GM21515 (cell line): ENCODE measurements around the gene PIEZO2.

Experiments used
- ATAC-seq: cut with Tn5 transposase; IDR thresholded peaks from one replicate; pipeline ENCODE4 v1.9.1; 2021; ENCODE audit not compliant: unreplicated experiment

Gene PIEZO2

DNA sequence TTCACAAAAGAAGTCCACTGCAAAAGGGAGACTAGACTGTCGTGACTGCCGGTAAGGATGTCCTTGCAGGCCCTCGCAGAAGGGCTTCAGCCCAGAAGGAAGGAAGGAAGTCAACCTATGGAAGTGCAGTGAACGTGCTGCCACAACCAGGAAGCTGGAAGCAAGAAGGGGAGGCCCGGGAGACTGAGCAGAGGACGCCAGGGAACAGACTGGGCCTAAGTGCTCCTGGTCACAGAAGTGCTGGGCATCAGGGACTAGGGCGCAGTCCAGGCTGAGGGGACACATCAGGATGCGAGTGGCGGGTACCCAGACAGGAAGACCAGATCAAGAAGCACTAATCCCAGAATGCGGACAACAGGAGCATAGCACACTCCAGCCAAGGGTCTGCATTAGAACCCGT, 78.8 kb downstream of the PIEZO2 start:
- ATAC-seq: no peak

DNA sequence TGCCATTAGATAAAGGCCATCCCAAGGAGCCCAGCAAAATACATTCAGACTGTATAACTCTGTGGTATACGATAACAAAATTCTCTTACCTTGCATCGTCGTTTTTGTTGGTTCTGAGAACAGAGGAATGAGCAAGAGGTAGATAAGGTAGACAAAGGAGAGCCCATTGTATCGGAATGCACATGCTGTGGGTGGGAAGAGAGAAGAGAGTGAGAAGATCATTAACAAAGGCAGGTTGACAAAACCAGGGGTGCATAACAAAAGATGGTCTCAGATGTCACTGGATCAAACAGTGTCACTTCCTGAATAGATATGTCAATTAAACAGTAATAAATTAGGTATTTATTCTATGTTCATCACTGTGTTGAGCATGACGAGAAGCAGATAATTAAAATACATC, 83.3 kb downstream of the PIEZO2 start:
- ATAC-seq: no peak

DNA sequence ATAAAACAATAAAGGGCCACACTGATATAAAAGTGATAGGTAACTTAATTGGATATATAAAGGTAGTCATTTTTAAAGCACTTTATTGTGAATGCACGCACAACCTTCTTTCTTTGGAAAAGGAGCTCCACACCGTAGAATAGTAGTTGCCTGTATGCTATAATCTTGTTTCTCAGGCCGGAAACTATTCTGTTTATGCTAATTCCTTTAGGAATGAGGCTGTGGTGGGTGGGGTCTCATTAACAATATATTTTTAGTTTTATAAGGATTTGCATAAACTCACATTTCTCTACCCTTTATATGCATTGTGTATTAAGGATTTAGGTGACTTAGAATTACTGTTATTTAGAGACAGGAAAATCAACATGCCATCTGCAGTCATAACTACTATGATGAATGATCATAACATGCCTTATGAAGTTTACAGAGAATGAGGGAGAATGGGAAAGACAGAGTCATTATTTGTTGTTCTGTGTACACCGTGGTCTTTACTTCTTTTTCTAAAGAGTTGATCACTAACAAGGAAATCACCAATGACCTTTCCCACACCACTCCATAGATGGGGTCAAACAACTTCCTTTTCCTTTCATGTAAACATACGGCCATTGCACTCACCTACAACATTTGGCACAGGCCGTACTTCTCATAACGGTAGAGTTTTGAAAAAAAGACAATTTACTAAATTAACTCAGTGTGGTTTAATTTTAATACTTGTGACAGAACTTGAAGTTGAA, 84.5 kb downstream of the PIEZO2 start:
- ATAC-seq: no peak

DNA sequence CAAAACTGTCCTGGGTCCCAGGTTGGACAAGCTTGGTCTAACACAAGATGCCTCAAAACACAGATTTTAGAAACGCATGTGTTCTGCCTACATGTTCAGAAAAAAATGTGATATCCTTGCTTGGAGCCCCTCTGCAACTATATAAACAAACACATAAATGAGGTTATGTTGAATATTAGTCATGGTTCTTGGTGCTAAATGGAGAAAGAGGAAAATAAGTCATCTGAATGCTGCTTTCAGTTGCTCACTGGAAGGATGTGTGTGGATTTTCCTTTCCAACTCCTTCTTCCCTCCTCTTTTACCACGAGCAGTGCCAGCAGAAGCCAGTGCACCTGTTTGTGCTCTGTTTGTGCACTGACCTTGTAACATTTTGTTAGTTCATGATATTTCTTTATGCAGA, 85.3 kb downstream of the PIEZO2 start:
- ATAC-seq: no peak

DNA sequence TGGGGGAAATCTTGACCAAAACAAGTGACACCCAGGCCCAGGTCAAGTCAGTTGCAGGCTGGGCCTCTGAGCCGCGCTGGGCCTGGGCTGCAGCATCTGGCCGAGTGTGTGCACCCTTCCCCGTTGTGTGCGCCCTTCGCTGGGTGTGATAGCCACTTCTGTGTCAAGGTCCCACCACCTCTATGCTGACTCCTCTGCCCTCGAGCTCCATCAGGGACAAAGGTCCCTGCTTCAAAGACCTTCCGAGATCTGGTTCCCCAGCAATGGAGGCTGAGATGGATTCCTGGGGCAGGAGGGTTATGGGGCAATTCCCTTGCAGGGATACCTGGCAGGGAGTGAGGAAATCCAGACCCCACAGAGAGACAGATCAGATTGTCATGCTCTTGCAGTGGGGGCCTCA, 93.6 kb downstream of the PIEZO2 start:
- no peak for ATAC-seq

DNA sequence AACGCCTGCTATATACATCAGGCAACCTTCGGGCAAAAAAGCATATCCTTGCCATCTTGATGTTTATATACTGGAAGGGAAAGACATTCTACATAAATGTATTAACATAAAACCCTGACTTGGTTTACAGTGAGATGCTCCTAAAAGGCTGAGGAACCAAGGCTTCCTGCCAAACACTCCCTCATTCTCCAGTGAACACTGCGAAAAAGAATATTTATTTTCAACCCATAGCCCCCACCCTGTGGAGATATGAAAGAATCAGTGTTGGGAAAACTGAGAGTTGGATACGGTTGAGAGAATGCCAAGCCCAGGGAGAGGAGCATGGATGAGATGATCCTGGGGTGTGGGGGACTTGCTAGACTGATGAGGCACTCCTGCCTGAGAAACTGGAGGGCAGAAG, 94.9 kb downstream of the PIEZO2 start:
- ATAC-seq: no peak

DNA sequence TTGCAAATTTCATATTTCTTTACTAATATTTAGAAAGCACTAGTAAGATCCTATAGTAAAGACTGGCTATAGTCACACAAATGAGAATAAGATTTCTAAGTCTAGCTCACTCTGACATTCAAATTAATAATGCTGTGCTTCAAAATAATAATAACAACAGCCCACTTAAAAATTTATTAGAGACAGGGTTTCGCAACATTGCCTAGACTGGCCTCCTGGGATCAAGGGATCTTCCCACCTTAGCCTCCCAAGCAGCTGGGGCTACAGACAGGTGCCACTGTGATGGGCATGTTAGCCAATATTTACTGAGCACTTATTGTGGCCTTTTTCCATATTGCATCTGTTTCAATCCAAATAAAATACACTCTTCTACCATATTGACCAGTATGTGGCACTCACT, 96.1 kb downstream of the PIEZO2 start:
- no peak for ATAC-seq

DNA sequence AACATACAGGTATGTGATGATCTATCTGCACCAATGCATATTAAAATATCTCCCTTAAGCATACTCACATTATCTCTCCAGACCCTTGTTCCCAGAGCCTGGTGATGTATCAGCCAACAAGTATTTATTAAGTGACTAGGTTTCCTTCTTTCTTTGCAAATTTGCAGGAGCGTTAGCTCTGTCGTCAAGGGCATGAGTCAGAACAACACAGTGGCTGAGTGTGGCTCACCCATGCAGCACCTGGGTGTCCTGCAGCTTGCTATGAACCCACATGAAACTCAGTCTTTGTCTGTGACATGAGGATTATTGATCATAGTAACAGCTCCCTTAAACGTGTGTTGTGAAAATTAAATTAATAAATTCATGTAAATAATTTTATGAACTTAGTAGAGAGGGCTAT, 96.6 kb downstream of the PIEZO2 start:
- ATAC-seq: no peak

- ATAC-seq: no peak
These were observed 97.9 kb downstream of the PIEZO2 start for GRCh38 chr18:11051462-11051861.

DNA sequence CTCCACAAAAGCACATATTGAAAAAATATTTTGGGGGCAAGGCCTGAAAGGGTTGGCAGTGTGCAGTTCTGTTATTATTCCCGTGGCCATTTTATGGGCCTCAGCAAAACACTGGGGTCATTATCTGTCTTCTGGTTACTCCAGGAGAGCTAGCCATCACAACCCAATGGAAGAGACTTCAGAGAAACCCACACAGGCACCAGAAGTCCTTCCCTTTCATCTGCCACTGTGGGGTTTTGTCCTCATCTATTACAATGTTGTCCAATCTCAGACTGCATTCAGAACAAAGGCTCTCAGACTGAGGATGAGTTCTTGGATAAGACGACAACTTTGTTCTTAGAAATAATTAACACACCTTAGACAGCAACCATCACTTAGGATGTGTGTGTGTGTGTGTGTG, 98.4 kb downstream of the PIEZO2 start:
- no peak for ATAC-seq

DNA sequence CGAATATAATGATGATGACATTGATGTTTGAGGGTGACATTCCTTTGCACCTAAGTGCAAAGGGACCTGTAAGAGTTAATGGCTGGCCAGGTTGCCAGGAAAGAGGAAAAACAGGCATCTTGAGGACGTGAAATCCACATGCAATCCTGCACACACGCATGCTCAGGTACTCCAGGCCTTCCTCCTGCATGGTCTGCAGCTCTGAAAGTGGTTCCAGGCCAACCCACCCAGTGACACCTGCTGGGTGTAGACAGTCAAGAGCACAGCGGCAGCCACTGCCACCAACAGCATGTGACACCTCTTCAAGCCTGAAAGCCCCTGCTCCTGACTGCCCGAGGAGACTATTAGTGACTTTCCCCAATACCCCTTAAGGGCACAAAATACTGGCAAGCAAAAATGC, 101.6 kb downstream of the PIEZO2 start:
- ATAC-seq: no peak

- no peak for ATAC-seq
These were observed 102.2 kb downstream of the PIEZO2 start for GRCh38 chr18:11047156-11047555.

DNA sequence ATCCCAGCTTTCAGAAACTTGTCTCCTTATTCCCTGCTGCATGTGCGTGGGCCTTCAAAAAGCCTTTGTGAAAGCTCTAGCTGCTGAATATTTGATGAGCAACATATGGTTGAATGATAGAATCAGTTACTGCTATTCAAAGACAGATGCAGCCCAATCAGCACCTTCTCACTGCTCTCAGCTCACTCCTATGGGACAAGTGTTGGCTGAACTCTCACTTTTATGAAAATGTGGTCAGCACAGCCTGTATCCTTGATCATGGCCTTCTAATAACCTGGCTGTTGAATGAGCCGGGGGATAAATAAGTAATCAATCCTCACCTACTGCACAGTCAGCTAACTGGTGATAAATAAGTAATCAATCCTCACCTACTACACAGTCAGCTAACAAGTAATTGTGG, 103.2 kb downstream of the PIEZO2 start:
- no peak for ATAC-seq

GRCh38 chr18:11043694-11044093, 105.7 kb downstream of the PIEZO2 start:
- ATAC-seq: no peak

DNA sequence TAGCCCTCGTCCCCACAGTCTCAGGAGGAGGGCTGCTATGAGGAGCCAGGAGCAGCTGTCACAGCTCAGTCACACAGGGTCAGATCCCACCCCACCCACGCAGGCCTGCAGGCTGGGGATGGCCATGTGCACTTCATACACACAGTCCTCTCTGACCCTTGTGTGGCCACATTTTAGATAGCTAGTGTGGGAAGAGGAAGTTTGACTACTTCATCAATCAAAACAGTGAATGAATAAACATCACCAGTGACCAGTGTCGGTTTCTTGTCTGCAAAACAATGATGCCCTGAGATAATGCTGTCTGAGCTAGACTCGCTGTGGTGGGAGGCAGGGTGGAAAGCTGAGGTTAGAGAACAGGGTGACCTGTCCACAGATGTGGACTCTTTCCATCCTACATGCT, 107.1 kb downstream of the PIEZO2 start:
- no peak for ATAC-seq

GRCh38 chr18:11040823-11041656, 108.3 kb downstream of the PIEZO2 start:
- no peak for ATAC-seq

GRCh38 chr18:11040359-11040758, 109.0 kb downstream of the PIEZO2 start:
- ATAC-seq: no peak

DNA sequence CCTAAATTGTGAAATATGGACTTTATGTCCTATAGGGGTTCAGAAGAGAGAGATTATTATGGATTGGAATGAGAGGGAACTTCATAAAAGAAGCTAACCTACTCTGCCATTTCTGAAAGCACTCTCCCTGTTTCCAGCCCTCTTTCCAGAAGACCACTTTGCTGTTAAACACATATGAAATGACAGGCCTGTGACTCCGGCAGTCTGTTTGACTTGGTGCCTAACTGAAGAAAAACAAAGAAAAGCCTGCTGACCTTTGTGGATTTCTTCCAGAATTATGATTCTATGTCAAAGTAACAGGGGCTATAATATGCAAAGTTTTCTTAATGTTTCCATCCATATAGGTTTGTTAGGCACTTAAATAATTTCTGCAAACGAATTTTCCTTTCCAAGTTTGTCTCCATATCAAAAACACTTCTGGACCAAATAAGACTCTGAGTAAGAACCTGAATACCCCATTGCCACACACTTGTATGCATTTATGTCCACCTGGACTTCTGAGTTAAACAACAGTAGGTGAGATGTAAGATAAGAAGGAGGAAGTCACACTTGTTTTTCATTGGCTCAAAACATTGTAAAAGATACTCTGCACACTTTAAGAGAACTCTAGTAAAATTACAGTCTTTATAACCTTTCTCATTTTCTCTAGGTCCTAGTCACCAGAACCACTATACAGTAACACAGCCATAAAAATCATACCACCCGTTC, 111.7 kb downstream of the PIEZO2 start:
- ATAC-seq: no peak

GRCh38 chr18:11035814-11036495, 113.4 kb downstream of the PIEZO2 start:
- no peak for ATAC-seq

DNA sequence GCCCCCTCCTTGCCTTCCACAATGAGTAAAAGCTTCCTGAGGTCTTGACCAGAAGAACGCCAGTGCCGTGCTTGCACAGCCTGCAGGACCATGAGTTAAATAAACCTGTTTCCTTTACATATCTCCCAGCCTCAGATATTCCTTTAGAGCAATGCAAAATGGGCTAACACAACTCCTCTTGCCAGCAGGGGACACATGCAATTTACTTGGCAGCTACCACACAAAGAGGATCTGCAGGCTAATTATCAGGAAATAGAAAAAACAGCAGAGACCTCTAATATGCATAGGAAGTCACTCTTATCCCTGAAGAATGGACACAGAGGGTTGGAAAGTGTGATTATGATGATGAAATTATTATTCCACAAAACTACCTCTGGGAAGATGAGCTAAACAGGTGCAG, 114.0 kb downstream of the PIEZO2 start:
- no peak for ATAC-seq

GRCh38 chr18:11034884-11035283, 114.5 kb downstream of the PIEZO2 start:
- no peak for ATAC-seq
